NT2/D1 (cell line): ENCODE results near the gene NLRP7.
"Not testable (repeated sequence)": the region's sequence is repeated elsewhere in the genome, so short reads cannot be mapped to it uniquely, and the experiment has no call there.

Experiments
- DNase-seq: peaks from one replicate; pipeline ENCODE4 v3.0.0-alpha.2; 2011; ENCODE audit warnings: low read depth, low spot score
- H3K27me3 ChIP-seq: 2 replicates; pipeline ENCODE4 v1.6.0; 2011; ENCODE audit warnings: mild to moderate bottlenecking; ENCODE audit not compliant: insufficient read length, insufficient read depth
- H3K36me3 ChIP-seq: 2 replicates; pipeline ENCODE4 v1.6.1; 2011; ENCODE audit warnings: mild to moderate bottlenecking, low read length, mixed read lengths; ENCODE audit not compliant: insufficient read depth, insufficient read length
- H3K4me1 ChIP-seq: 2 replicates; pipeline ENCODE4 v1.5.1; 2011; ENCODE audit not compliant: insufficient read depth, insufficient read length
- H3K4me3 ChIP-seq: 2 replicates; pipeline ENCODE4 v1.5.1; 2011; ENCODE audit warnings: low read depth; ENCODE audit not compliant: insufficient read length
- H3K9ac ChIP-seq: 2 replicates; pipeline ENCODE4 v1.6.0; 2011; ENCODE audit warnings: low read depth; ENCODE audit not compliant: insufficient read length
- H3K9me3 ChIP-seq: 2 replicates; pipeline ENCODE4 v1.5.1; 2011; ENCODE audit warnings: mild to moderate bottlenecking, low read length; ENCODE audit not compliant: insufficient read depth
- SUZ12 ChIP-seq: IDR thresholded peaks from 2 replicates; pipeline ENCODE4 v1.6.1; 2011; ENCODE audit not compliant: insufficient read length, insufficient read depth; ENCODE audit errors: extremely low read depth
- YY1 ChIP-seq: IDR thresholded peaks from 2 replicates; pipeline ENCODE4 v1.6.1; 2011; ENCODE audit not compliant: insufficient read length, insufficient read depth
- ZNF274 ChIP-seq: IDR thresholded peaks from 2 replicates; pipeline ENCODE4 v1.6.1; 2011; ENCODE audit warnings: mild to moderate bottlenecking, low read depth, low read length

NLRP7 gene

DNA sequence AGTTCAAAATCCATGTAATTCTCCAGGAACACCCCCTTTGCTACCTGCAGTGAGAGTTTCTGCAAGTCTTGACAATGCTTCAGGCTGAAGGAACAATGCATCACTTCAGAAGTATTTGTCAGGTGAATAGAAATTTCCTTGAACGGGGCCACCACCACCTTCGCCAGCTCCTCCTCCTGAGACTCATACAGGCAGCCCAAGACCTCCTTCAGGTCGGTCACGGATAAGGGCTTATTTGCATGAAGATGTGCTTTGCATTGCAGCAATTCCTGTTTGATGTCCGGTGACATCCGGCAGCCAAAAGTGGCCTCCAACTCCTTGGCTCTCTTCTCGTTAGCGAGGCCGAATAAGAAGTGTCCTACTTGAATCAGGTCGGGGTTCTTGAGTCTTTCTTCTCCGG is 8.4 kb downstream of the NLRP7 start:
- H3K4me1 ChIP-seq, result peaks cover 2% of the 10 kb centered on the region
- no peaks in the 10 kb centered on the region for H3K36me3 ChIP-seq
- no peak overlapping the region for H3K9ac ChIP-seq
- no peak for DNase-seq
- TF ChIP-seq SUZ12 (no peak), ZNF274 (no peak), YY1 (no peak)
- H3K27me3 ChIP-seq, result no peaks in the 10 kb centered on the region
- H3K9me3 ChIP-seq, result no peaks in the 10 kb centered on the region
- no peak overlapping the region for H3K4me3 ChIP-seq

GRCh38 chr19:54937926-54938325 is 9.4 kb downstream of the NLRP7 start:
- no peak for DNase-seq
- Histone ChIP-seq H3K27me3 (no peaks in the 10 kb centered on the region), H3K9ac (no peak overlapping the region), H3K9me3 (no peaks in the 10 kb centered on the region), H3K4me1 (no peaks in the 10 kb centered on the region), H3K4me3 (no peak overlapping the region), H3K36me3 (no peaks in the 10 kb centered on the region)
- TF ChIP-seq YY1 (no peak), ZNF274 (no peak), SUZ12 (no peak)

- Histone ChIP-seq H3K36me3 (no peaks in the 10 kb centered on the region), H3K9ac (no peak overlapping the region), H3K9me3 (peaks cover 14% of the 10 kb centered on the region), H3K27me3 (no peaks in the 10 kb centered on the region), H3K4me3 (no peak overlapping the region), H3K4me1 (no peaks in the 10 kb centered on the region)
- TF ChIP-seq YY1 (no peak), ZNF274 (no peak), SUZ12 (no peak)
- no peak for DNase-seq
These were observed 19.0 kb downstream of the NLRP7 start for GRCh38 chr19:54928299-54928698.

DNA sequence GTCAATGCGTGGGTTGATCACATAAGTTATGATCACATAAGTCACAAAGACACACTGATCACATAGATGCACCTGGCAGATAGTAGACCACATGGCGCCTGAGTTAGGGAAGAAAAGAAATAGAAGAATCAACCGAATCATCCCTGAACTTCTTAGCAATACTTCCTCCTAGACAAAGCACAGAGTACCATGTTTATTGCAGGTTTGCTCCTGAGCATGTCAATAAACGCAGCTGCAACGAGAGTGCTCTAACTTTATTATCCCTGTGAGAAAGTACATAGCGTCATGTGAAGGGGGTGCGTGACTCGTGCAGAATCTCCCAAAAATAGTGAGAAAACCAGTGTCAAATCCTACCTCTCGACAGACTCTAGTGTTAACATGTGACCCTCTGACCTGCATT is 24.1 kb downstream of the NLRP7 start:
- Histone ChIP-seq H3K9me3 (peaks cover 8% of the 10 kb centered on the region), H3K4me3 (no peak overlapping the region), H3K4me1 (no peaks in the 10 kb centered on the region), H3K36me3 (no peaks in the 10 kb centered on the region), H3K27me3 (no peaks in the 10 kb centered on the region), H3K9ac (no peak overlapping the region)
- no peak for DNase-seq
- TF ChIP-seq YY1, result no peak
- TF ChIP-seq SUZ12, result no peak
- TF ChIP-seq ZNF274, result no peak

- Histone ChIP-seq H3K9ac (no peak overlapping the region), H3K4me1 (peaks cover 3% of the 10 kb centered on the region), H3K27me3 (no peaks in the 10 kb centered on the region), H3K9me3 (no peaks in the 10 kb centered on the region), H3K4me3 (no peak overlapping the region), H3K36me3 (no peaks in the 10 kb centered on the region)
- no peak for DNase-seq
- no peak for TF ChIP-seq ZNF274
- no peak for TF ChIP-seq YY1
- TF ChIP-seq SUZ12, result no peak
These were observed 26.2 kb downstream of the NLRP7 start for GRCh38 chr19:54921082-54921481.

- H3K9ac ChIP-seq, DNase-seq, H3K9me3 ChIP-seq, H3K27me3 ChIP-seq, H3K4me3 ChIP-seq, H3K36me3 ChIP-seq, H3K4me1 ChIP-seq: not testable (repeated sequence)
These were observed 27.4 kb downstream of the NLRP7 start for GRCh38 chr19:54919646-54920563.

DNA sequence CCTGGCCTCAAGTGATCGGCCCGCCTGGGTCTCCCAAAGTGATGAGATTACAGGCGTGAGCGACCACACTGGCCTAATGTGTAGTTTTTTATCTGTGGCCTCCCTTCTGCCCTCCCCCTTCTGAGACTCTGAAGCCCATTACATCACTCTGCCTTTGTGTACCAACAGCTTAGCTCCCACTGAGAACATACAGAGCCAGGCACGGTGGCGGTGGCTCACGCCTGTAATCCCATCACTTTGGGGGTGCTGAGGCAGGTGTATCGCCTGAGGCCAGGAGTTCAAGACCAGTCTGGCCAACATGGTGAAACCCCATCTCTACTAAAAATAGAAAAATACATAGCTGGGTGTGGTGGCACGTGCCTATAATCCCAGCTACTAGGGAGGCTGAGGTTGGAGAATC is 28.8 kb downstream of the NLRP7 start:
- peaks cover 3% of the 10 kb centered on the region for H3K4me1 ChIP-seq
- no peaks in the 10 kb centered on the region for H3K27me3 ChIP-seq
- TF ChIP-seq YY1, result no peak
- TF ChIP-seq SUZ12, result no peak
- TF ChIP-seq ZNF274, result no peak
- no peak overlapping the region for H3K4me3 ChIP-seq
- no peak overlapping the region for H3K9ac ChIP-seq
- no peaks in the 10 kb centered on the region for H3K36me3 ChIP-seq
- no peaks in the 10 kb centered on the region for H3K9me3 ChIP-seq
- DNase-seq, result no peak
